Endothelial cell of hepatic sinusoid (primary cell): Measurements from ENCODE around the gene UMOD.

Source experiments
- in situ Hi-C: cut with HindIII; loops from 2 replicates; pipeline ENCODE4 v1.10.0; 2017; ENCODE audit warnings: low sequenced_read_pairs

The UMOD gene

DNA sequence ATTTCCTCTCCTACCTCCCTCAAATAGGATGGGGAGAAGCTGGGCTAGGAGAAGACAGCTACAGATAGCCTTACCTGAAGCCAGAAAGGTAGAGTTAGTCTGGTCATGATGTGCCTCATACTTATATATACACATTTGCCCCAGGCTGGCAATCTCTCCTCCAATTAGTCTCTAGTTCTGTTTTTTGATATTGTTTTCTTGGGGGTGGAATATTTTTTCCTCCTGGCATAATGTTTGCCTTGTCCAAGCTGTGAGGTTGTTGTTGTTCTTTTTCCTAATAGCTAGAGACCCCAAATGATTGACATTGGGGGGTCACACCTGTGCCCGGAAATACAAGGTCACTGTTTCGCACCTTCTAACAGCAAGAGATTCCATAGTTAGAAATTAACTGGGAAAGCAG, at the start of gene UMOD:
Gene UMOD, minus strand, starts transcription at position 101 of the 400 bp plus-strand sequence. CDS start 1,978 bp downstream, outside the sequence.
- in situ Hi-C loops: no loop called here

DNA sequence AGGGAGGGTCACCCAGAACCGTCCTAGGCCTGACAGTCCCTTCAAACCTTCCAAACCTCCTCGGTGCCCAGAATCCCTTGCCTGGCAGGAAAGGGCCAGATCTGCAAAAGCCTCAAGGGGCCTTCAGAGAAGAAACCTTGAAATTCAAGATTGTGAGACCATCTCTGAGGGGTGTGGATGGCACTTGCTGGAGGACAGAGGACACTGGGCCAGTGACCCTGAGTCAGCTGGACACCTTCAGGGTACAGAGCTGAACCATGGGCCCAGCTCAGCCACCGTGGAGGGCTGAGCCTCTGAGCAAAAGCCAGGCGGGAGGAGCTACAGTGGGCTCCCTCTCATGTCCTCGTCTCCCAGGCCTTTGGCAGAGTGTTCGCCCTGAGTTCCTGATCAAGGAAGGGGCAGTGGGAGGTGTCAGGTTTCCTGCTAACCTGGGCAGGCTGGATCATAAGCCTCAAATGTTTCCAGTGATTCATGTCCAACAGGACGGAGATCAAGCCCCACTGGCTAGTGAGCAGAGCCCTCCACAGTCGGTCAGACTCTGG, 49.0 kb upstream of the UMOD start:
- in situ Hi-C loops: no loop called here

DNA sequence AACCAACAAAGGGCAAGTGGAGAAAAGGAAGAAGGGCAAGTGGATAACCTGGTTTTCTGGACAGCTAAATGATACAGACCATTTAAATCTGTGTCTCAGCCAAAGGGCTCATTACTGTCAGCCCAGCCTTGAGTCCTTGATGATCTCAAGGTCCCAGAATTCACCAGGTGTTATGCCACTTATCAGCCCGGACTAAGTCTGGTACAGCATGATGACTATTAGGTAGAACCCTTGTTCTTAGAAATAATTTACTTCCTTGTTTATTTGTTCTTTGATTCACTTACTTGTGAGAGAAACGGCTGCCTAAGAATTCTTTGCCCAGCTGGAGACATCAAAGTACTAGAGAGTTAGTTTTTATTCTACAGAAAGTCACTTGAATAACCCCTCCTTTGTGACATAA, 48.6 kb upstream of the UMOD start:
- in situ Hi-C loops: no loop called here

DNA sequence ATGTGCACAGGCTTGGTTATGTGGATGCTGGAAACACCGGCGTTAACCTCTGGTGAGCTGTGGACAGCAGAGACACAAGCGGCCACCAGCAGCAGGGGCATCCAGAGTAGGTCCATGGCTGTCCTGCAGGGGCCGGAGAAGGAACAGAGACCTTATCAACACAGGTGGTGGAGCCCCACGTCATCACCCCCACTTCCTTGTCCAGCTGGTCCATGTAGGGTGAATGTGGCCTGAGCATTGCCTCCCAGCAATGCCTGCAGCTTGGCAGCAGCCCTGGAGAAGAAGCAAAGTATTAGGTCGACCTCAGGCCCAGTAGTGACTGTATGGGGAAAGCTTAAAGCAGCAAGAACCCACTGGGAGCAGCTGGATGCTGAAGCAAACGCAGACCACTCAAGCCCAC, 46.7 kb upstream of the UMOD start:
- in situ Hi-C loops: loop anchor here (25.0 kb wide), 1 partner anchor 487 kb away; no protein-coding TSS in a partner anchor

DNA sequence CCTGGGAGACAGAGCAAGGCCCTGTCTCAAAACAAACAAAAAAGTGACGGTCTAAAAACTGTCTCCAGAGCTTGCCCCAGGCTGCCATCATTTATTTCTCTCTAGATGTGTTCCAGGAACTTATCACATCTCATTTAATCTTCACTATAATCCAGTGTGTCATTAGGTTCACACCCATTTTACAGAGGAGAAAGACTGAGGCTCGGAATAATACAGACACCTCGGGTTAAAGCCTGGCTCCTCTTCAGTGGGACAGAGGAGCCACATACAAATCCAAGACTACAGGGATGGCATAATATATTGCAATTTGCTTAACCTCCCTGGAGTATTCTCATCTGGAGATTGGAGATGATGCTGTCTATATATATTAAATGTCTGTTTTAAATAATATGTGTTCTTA, 46.1 kb upstream of the UMOD start:
- in situ Hi-C loops: loop anchor here (25.0 kb wide), 1 partner anchor 486 kb away; no protein-coding TSS in a partner anchor

DNA sequence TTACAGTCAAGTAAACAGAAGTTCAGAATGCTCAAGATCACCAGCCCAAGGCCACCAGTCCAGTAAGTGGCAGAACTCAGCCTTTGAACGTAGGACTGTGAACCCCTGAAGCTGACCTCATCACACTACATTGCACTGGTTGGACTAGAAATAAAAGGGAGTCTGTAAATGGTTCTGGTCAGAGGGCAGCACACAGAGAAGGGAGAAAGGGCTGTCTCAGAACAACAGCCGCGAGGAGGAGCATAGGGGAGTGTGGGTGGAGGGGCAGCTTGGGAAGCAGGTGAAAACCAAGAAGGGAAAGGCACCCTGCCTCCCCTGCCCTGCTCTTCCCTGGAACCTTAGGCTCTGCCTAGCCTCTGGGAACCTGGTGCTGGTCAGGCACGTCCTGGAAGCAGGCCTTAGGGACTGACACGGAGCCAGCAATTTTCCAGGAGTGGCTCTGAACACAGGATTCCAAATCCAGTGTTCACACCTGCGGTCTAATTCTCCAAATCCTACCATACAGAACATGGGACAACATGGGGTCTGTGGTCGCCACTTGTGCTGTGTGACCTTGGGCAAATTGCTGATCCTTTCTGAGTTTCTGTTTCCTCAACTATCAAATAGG, 45.1 kb upstream of the UMOD start:
- in situ Hi-C loops: loop anchor here (25.0 kb wide), 1 partner anchor 485 kb away; no protein-coding TSS in a partner anchor

DNA sequence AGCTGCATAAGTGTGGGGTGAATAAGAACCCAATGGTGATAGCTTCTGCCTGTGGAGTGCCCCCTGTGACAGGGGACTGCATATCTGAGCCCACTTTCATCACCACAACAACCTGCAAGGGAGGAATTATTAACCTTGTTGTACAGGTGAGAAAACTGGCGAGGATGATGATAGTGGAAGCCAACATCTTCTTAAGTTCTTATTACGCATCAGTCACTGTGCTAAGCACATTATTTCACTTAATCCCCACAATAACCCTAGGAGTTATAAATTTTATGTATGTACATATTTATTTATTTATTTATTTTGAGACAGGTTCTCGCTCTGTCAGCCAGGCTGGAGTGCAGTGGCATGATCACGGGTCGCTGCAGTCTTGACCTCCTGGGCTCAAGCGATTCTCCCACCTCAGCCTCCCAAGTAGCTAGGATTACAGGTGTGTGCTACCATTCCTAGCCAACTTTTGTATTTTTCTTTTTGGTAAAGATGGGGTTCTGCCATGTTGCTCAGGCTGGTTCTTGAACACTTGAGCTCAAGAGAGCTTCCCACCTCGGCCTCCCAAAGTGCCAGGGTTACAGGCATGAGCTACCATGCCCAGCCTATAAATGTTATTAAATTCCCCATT, 44.4 kb upstream of the UMOD start:
- in situ Hi-C loops: loop anchor here (25.0 kb wide), 1 partner anchor 485 kb away; no protein-coding TSS in a partner anchor

DNA sequence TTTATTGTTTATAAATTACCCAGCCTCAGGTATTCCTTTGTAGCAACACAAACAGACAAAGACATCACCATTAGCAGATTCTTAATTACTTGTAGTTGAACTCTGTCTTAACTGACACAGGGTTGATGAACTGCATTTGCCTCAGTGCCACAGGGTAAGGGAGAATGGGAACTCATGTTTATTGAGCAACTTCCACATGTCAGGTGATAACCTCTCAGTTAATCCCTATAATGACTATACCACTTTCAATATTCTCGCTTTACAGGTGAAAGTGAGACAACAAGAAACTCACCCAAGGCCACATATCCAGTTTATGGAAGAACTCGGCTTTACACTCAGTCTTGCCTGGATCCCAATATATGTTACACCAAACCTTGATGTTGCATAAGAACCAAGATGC, 43.4 kb upstream of the UMOD start:
- in situ Hi-C loops: loop anchor here (25.0 kb wide), 1 partner anchor 484 kb away; no protein-coding TSS in a partner anchor

DNA sequence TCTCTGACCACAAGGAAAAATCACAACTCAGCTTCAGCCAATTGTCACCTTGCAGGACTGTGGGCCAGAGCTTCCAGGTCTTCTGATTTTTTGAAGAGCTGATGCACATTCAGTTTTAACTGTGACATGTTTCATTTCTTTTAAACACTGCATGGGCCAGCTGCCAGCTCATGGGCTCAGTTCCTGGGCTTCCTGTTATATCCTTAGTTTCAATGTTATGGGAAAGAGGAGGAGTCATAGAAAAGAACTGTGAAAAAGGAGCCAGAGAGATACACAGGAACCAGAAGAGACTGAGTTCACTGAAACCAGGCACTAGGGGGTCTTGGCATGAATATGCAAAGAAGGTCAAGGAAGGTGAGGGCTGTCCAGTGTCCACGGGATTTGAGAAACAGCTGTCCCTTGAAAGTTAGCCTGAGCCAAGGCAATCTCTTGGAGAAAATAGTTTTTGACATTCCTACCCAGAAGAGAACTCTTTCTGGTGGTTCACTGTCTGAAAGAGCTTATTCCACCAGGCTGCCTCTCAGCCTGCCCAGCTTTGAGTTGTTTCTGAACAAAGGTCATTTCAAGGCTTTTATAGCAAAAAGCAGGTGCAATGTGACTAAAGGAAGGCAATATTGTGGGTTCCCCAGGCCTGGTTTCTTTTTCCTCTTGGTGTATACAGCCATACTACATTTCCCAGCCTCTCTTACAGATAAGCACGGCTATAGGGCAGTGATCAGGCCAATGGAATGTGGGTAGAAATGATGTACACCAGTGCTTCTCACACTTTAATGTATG, 41.5 kb upstream of the UMOD start:
- in situ Hi-C loops: loop anchor here (25.0 kb wide), 1 partner anchor 482 kb away; no protein-coding TSS in a partner anchor

DNA sequence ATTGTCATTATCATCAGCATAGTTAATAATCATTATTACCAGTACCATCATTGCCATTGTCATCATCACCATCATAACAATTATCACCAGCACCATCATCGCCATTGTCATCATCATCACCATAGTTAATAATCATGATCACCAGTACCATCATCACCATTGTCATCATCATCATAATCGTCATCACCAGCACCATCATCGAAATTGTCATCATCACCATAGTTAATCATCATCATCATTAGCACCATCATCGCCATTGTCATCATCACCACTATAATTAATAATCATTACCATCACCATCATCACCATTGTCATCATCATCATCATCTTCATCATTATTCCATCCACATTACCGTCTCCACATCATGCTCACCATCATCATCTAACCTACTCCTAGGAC, 38.5 kb upstream of the UMOD start:
- in situ Hi-C loops: loop anchor here (25.0 kb wide), 1 partner anchor 479 kb away; no protein-coding TSS in a partner anchor

DNA sequence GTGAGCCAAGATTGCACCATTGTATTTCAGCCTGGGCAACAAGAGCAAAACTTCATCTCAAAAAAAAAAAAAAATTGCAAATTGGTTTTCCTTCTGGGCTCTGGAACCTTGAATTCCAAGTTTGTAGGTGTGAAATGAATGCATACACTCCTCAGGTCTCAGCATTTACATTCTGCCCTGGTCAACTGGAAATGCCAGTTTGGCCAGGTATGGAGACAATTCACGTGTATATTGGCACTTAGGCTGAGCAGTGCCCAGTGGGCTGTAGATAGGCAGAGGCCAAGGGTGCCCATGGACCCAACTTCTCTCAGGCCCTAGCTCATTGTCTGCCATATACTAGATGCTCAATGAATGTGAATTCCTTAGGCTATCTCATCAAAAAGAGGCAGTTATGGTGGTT, 36.3 kb upstream of the UMOD start:
- in situ Hi-C loops: loop anchor here (25.0 kb wide), 1 partner anchor 477 kb away; no protein-coding TSS in a partner anchor

DNA sequence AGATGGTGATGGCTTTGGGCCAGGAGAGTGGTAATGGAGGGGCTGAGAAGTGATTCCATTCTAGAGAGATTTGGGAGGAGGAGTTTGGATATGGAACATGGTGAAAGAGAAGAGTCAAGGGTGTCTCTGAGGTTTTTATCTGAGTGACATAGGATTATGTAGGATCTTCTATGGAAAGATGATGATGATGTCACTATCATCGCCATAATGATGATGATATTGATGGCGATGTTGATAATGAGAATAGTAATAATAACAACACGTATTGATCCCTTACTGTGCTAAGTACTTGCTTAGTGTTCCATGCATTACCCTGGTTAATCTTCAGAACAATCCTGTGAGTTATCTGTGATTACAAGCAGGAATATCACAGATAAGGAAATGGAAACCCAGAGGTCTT, 35.5 kb upstream of the UMOD start:
- in situ Hi-C loops: loop anchor here (25.0 kb wide), 1 partner anchor 476 kb away; no protein-coding TSS in a partner anchor

DNA sequence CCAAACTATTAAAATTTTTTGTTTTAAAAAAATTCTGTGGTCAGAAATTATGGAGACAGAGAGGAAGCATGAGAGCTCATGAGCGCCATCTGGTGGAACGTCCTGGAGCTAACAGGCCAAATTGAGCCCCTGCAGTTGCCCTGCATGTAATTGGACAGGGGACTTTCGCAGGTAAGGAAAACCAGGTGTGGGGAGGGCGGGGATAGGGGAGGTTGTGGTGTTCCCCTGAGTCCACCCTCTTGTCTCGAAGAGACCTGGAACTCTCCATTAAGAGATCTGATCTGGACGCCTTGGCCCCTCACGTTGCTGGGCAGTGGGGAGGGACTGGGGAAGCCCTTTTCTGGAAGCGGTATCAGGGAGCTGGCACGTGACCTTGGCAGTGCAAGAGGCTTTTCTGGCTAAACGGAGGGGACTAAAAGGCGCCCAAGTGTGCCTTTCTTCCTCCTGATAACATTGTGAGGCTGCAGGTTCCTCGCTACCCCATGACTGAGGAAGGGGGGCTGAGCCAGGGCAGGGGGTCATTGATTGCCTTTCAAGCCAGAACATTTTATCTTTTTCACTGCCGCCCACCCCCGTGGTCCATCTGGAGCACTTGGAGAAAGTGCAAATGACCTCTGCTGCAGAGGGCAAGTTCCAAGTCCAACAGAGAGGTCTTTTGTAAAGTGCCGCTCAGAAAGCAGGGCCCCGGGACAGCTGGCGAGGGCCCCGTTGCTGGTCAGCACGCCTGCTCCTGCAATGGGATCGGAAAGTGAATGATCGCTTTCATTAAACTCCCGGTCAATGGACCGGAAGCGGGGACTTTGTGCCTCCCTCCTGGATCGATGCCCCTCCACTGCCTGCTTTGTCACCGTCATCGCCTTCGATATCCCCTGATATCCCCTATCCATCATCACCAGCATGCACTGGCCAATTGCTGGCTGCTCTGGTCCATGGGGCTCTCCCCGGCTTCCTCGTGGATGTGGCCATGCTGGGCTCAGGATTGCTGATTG, 33.6 kb upstream of the UMOD start:
- in situ Hi-C loops: loop anchor here (25.0 kb wide), 1 partner anchor 474 kb away; no protein-coding TSS in a partner anchor

DNA sequence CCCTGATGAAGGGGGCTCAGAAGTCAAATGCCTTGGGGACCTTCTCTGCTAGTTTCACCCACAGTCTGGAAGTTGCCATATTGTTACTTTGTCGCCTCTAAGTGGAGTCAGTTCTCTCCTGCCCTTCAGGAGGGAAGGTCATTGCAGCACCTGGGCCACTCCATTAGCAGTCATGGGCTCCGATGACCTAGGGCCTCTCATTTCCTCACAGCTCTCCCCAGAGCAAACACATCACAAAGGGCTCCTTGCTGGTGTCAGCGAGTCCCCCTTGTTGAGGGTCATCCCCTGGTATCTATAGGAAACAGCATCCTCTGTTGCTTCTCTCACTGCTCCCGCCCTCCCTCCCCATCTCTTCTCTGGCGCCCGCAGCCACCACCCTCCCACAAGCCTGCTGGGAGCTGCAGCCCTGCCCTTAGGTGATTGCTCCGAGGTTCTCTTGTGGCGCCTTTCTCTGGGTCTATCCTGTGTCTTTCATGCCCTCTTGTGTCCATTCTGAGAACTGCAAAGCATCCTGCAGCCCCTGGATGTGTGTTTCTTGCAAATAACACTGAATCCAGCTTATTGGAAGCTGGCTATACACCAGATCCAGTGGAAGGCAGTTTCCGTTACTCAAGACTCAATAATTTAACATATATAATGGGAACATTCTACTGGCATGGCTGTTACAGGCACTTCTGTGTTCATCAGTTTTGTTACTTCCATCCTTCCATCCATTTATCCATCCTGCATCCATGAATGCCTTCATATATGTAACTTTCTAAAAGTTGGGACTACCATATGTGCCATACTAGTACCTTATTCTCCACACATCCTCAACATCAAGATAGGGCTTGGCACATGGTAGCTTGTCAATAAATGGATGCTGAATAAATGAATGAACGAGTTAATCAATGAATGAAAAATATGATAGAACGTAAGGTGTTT, 30.9 kb upstream of the UMOD start:
- in situ Hi-C loops: loop anchor here (25.0 kb wide), 1 partner anchor 471 kb away; no protein-coding TSS in a partner anchor

DNA sequence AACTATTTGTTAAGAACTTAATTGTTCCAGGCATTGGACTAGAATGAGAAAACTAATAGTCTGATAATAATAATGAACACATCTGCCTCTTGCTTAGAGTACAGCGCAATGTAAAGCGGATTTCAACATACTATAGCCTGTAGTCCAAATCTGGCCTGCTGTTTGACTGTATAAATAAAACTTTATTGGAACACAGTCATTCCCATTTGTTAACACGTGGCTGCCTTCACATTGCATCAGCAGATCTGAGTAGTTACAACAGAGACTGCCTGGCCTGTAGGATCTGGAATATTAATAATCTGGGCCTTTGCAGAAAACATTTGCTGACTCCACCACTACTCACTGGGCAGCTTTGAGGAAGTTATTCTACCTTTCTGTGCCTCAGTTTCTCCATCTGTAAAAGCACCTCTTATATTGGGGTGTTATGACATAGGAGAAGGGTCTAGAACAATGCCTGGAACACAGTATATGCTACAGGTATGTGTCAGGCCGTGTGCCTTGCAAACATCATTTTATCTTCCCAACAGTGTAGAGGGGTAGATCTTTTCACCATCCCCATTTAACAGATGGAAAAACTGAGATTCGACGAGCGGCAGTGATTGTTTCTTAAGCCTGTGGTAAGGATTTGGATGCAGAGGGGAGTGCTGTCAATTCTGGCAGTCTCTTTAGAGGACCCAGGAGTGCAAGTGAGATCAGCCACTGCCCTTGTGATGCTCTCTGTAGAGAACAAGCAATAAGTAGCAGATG, 29.9 kb upstream of the UMOD start:
- in situ Hi-C loops: loop anchor here (25.0 kb wide), 1 partner anchor 470 kb away; no protein-coding TSS in a partner anchor

DNA sequence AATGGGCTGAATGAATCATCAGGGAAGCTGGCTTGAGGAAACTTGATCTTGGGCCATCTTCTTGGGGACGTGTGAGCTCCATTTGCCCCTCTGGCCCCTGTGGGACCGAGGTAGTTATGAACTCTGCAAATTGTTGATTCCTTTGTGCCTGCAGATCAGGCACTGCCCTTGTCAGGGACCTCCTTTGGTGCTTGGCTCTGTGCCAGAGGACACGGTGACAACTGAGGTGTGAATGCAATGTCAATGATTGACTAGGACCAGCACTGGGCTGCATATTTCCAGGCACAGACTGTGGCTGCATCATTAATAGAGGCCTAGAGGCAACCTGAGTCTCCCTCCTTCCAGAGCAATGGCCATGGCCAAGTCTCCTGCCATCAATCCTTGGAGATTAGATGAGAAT, 28.3 kb upstream of the UMOD start:
- in situ Hi-C loops: loop anchor here (25.0 kb wide), 1 partner anchor 468 kb away; no protein-coding TSS in a partner anchor

DNA sequence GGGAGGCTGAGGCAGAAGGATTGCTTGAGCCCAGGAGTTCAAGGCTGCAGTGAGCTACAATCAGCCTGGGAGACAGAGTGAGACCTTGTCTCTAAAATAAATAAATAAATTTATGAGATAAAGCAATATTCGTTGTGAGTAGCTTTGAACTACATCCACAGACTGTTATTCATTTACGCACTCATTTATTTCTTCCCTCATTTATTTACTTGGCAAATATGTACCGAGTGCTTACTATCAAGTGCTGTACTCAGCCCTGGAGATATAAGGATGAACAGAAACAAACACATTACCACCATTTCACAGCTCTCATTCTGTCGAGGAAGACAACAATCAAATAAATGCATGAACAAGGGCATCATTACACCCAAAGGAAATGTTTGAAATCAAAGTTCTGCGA, 24.7 kb upstream of the UMOD start:
- in situ Hi-C loops: loop anchor here (25.0 kb wide), 1 partner anchor 465 kb away; no protein-coding TSS in a partner anchor

DNA sequence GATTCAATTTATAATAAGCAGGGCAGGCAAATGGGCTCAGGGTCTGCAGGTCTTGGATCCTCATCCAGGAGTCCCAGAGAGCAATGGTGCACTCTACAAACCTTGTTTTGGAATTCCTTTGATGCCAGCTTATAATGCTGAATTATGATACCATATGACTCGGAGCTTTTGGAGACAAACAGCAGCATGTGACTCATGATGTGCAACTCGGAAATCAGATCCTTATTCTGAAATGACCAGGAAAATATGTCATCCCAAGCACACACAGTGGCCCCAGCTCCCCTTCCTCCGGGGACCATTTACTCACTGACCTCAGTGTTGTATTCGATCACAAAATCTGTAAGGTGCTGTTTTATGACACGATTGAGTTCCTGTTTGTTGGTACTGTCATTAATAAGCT, 20.2 kb upstream of the UMOD start:
- in situ Hi-C loops: no loop called here
